GM23338 (cell line): Measurements from ENCODE around the gene NME9. TPM values are rescaled to one million over a fixed set of nuclear protein-coding genes. Genes with fewer than 3 reads are reported as not detected.

Experiments used
- ATAC-seq: fragments of 200-7000 bp; cut with Tn5 transposase; 3 replicates; pipeline ENCODE4 v1.9.1; 2020
- DNase-seq: peaks from one replicate; pipeline ENCODE4 v3.0.0-alpha.2; 2015; ENCODE audit warnings: low spot score
- H2AFZ ChIP-seq: fragments of 200-600 bp; sonication (generic); 2 replicates; pipeline ENCODE4 v1.8.0; 2016; ENCODE audit warnings: antibody characterized with exemption, mild to moderate bottlenecking, moderate library complexity
- H3F3A ChIP-seq: fragments of 200-600 bp; sonication (generic); replicated peaks from 2 replicates; pipeline ENCODE4 v1.8.0; 2017; ENCODE audit warnings: antibody characterized with exemption, mixed run types, low read depth
- H3K27ac ChIP-seq: fragments of 200-600 bp; sonication (generic); 2 replicates; pipeline ENCODE4 v1.6.1; 2016; ENCODE audit warnings: low read depth
- H3K27me3 ChIP-seq: fragments of 200-600 bp; sonication (generic); 2 replicates; pipeline ENCODE4 v1.8.0; 2016; ENCODE audit warnings: mild to moderate bottlenecking, mixed run types, moderate library complexity; ENCODE audit not compliant: insufficient read depth
- H3K36me3 ChIP-seq: fragments of 200-600 bp; sonication (generic); 2 replicates; pipeline ENCODE4 v1.8.0; 2016; ENCODE audit warnings: mild to moderate bottlenecking; ENCODE audit not compliant: insufficient read depth
- H3K4me1 ChIP-seq: fragments of 200-600 bp; sonication (generic); 2 replicates; pipeline ENCODE4 v1.8.0; 2016; ENCODE audit warnings: mild to moderate bottlenecking, moderate library complexity; ENCODE audit not compliant: insufficient read depth
- H3K4me2 ChIP-seq: fragments of 200-600 bp; sonication (generic); 2 replicates; pipeline ENCODE4 v1.7.1; 2017; ENCODE audit warnings: mixed run types
- H3K4me3 ChIP-seq: fragments of 200-600 bp; sonication (generic); 2 replicates; pipeline ENCODE4 v1.6.1; 2016; ENCODE audit warnings: mixed run types
- H3K79me2 ChIP-seq: fragments of 200-600 bp; sonication (generic); replicated peaks from 2 replicates; pipeline ENCODE4 v1.8.0; 2017; ENCODE audit warnings: mild to moderate bottlenecking; ENCODE audit not compliant: insufficient read depth
- H3K9me2 ChIP-seq: fragments of 200-600 bp; sonication (generic); 2 replicates; pipeline ENCODE4 v1.8.0; 2017; ENCODE audit not compliant: insufficient read depth
- H4K20me1 ChIP-seq: fragments of 200-600 bp; sonication (generic); replicated peaks from 2 replicates; pipeline ENCODE4 v1.8.0; 2017; ENCODE audit warnings: mild to moderate bottlenecking; ENCODE audit not compliant: insufficient read depth
- H3K27ac Mint-ChIP-seq: 2 replicates; pipeline ENCODE4 v1.8.0; 2020; ENCODE audit warnings: inconsistent platforms, mild to moderate bottlenecking, moderate library complexity, mixed read lengths
- H3K27me3 Mint-ChIP-seq: 3 replicates; pipeline ENCODE4 v1.8.0; 2022; ENCODE audit warnings: low read depth, mild to moderate bottlenecking, moderate library complexity, mixed read lengths, inconsistent platforms; ENCODE audit not compliant: insufficient read depth, poor library complexity
- H3K36me3 Mint-ChIP-seq: 3 replicates; pipeline ENCODE4 v1.8.0; 2021; ENCODE audit warnings: low read depth, mild to moderate bottlenecking, inconsistent platforms, moderate library complexity, mixed read lengths
- H3K4me1 Mint-ChIP-seq: 3 replicates; pipeline ENCODE4 v1.8.0; 2020; ENCODE audit warnings: mild to moderate bottlenecking, inconsistent platforms, mixed read lengths
- H3K4me3 Mint-ChIP-seq: 3 replicates; pipeline ENCODE4 v1.8.0; 2021; ENCODE audit warnings: moderate library complexity, mild to moderate bottlenecking, inconsistent platforms, mixed read lengths
- H3K9me3 Mint-ChIP-seq: 3 replicates; pipeline ENCODE4 v1.8.0; 2020; ENCODE audit warnings: moderate library complexity, mild to moderate bottlenecking, inconsistent platforms, mixed read lengths
- CREB1 ChIP-seq: fragments of 250-450 bp; sonication (Bioruptor Pico); IDR thresholded peaks from 2 replicates; pipeline ENCODE4 v1.5.0; 2020; ENCODE audit warnings: low read depth, mild to moderate bottlenecking, moderate library complexity
- JUNB ChIP-seq: IDR thresholded peaks from one replicate; pipeline ENCODE4 v1.6.1; 2016; ENCODE audit warnings: antibody characterized with exemption; ENCODE audit not compliant: unreplicated experiment
- NANOG ChIP-seq: IDR thresholded peaks from 2 replicates; pipeline ENCODE4 v1.6.1; 2016; ENCODE audit warnings: antibody characterized with exemption, borderline replicate concordance
- POLR2AphosphoS5 ChIP-seq: IDR thresholded peaks from 2 replicates; pipeline ENCODE4 v1.6.1; 2016; ENCODE audit warnings: antibody characterized with exemption, low read depth
- ZNF114 ChIP-seq: fragments of 250-450 bp; sonication (Bioruptor Pico); IDR thresholded peaks from 2 replicates; pipeline ENCODE4 v1.5.0; 2020; ENCODE audit warnings: mild to moderate bottlenecking, moderate library complexity
- ZNF462 ChIP-seq: fragments of 250-450 bp; sonication (Bioruptor Pico); IDR thresholded peaks from 2 replicates; pipeline ENCODE4 v1.5.0; 2020; ENCODE audit warnings: mild to moderate bottlenecking, moderate library complexity
- polyA plus RNA-seq: library from polyadenylated mRNA; unstranded; fragments of >200 nt; fragmentation: Nextera tagmentation; extraction: Ambion mirVana; gene quantifications from 2 replicates; pipeline ENCODE4 v1.2.1, GENCODE V29; 2016
- total RNA-seq: library from RNA; depleted of rRNA; stranded (reverse); fragments of >200 nt; shearing (Covaris generic); gene quantifications from 2 replicates; pipeline ENCODE4 v1.2.3, GENCODE V29; 2014
- TF ChIP-seq, protein P1 (sequence below): IDR thresholded peaks from 2 replicates; pipeline ENCODE4 v1.6.1; 2016; ENCODE audit warnings: antibody characterized with exemption

The NME9 gene
- total and polyA plus RNA-seq, 2 experiments from 2014 or later: 0.14 to 2.0 TPM

DNA sequence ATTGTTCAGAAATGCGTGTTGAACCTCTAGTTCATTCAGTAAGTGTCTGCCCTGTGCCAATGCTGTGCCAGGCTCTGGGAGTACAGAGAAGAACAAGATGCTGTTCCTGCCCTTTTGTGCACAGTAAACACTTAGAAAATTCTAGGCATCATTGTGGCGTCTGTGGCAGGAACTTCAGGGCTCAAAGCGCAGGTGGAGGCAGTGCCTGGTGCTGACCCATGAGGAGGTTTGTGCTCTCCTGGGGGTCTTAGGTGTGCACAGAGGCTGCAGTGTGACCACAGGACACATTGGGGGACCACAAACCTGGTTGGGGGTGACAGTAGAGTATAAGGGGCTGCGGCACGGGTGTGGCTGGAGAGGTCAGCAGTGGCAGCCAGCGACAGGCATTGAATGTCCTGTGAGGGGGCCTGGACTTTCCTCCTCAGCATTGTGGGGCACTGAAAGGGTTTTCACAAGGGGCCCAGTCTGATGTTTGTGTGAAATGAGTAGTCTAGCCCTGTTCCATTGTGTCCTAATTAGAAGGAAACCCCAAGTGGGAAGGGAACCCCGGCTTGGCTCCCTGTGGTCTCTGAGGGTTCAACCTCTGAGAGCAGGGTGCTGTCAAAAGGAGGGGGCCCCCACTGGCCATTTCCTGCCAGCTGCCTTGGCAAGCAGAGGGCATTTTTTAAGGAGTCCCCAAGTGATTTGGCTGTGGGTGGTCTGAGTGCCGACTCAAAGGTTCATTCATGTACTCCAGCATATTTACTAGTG, 39.7 kb upstream of the NME9 start (continued):
- TF ChIP-seq CREB1 (CRISPR knock-in tag) (no peak), ZNF462 (CRISPR knock-in tag) (no peak), ZNF114 (CRISPR knock-in tag) (no peak), NANOG (no peak), JUNB (no peak)
- TF ChIP-seq, protein P1, sequence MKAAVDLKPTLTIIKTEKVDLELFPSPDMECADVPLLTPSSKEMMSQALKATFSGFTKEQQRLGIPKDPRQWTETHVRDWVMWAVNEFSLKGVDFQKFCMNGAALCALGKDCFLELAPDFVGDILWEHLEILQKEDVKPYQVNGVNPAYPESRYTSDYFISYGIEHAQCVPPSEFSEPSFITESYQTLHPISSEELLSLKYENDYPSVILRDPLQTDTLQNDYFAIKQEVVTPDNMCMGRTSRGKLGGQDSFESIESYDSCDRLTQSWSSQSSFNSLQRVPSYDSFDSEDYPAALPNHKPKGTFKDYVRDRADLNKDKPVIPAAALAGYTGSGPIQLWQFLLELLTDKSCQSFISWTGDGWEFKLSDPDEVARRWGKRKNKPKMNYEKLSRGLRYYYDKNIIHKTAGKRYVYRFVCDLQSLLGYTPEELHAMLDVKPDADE: no peak

DNA sequence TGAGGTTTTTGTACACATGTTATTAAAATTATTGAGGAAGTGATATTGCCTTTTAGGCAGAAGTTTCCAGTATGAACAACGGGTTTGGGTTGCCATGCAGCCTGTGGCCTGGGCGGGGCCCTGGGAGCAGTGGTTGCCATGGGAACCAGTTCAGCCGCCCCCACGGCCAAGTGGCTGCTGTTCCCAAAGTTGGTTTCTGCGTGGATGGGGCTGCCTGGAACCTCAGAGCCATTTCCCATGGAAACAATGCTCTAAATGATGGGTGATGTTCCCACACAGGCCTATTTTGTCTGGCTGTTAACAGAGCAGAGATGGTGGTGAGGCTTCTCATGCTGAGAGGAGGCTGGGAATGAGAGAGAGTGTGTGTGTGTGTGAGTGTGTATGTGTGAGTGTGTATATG, 38.3 kb upstream of the NME9 start:
- no peak overlapping the region for H3K4me3 Mint-ChIP-seq
- H3K79me2 ChIP-seq: no peaks in the 10 kb centered on the region
- H3K36me3 Mint-ChIP-seq: 0 out of 3 replicates have a peak, but pooled peaks cover 3% of the 10 kb centered on the region
- H3K36me3 ChIP-seq: no peaks in the 10 kb centered on the region
- H3K27ac Mint-ChIP-seq: no peak overlapping the region
- peaks cover 12% of the 10 kb centered on the region for H3K27me3 Mint-ChIP-seq
- H3K27me3 ChIP-seq: no peaks in the 10 kb centered on the region
- 0 out of 2 replicates have a peak, but pooled peaks cover 2% of the 10 kb centered on the region for H3K9me2 ChIP-seq
- no peak overlapping the region for H3K4me2 ChIP-seq
- H2AFZ ChIP-seq: no peak overlapping the region
- ATAC-seq: no peak; the same call in 2 of the 3 replicates
- H3K4me1 Mint-ChIP-seq: peaks cover 5% of the 10 kb centered on the region
- no peaks in the 10 kb centered on the region for H4K20me1 ChIP-seq
- H3F3A ChIP-seq: no peaks in the 10 kb centered on the region
- H3K27ac ChIP-seq: no peak overlapping the region
- peaks cover 4% of the 10 kb centered on the region; the same call in 1 of the 2 replicates for H3K4me1 ChIP-seq
- H3K9me3 Mint-ChIP-seq: no peaks in the 10 kb centered on the region; the same call in 2 of the 3 replicates
- H3K4me3 ChIP-seq: no peak overlapping the region
- no peak for DNase-seq
- TF ChIP-seq, protein P1: no peak
- no peak for TF ChIP-seq POLR2AphosphoS5
